GM12891 (cell line): ENCODE data around the gene SNX1.

ENCODE experiments used
- POLR2A ChIP-seq: IDR thresholded peaks from 2 replicates; pipeline ENCODE4 v1.6.1; 2011; ENCODE audit warnings: low read depth, low read length, control low read depth
- POLR2AphosphoS5 ChIP-seq: IDR thresholded peaks from 2 replicates; pipeline ENCODE4 v1.6.1; 2011; ENCODE audit warnings: low read depth, low read length, control low read depth

- no peak for TF ChIP-seq POLR2AphosphoS5
- TF ChIP-seq POLR2A, result no peak
Measured at GRCh38 chr15:64112904-64113303, 17.1 kb downstream of the SNX1 start.
